Ishikawa (cell line): Measurements from ENCODE around the gene CEP250.

Experiments used
- CEBPB ChIP-seq: IDR thresholded peaks from 2 replicates; pipeline ENCODE4 v1.6.1; 2012
- CREB1 ChIP-seq: IDR thresholded peaks from 2 replicates; pipeline ENCODE4 v1.6.1; 2012; ENCODE audit warnings: low read depth
- EGR1 ChIP-seq: IDR thresholded peaks from 2 replicates; pipeline ENCODE4 v1.6.1; 2012
- EP300 ChIP-seq: IDR thresholded peaks from 2 replicates; pipeline ENCODE4 v1.6.1; 2012; ENCODE audit warnings: borderline replicate concordance
- FOXM1 ChIP-seq: IDR thresholded peaks from 2 replicates; pipeline ENCODE4 v1.6.1; 2012; ENCODE audit warnings: low read depth, borderline replicate concordance
- NFIC ChIP-seq: IDR thresholded peaks from 2 replicates; pipeline ENCODE4 v1.6.1; 2012
- RAD21 ChIP-seq: IDR thresholded peaks from 2 replicates; pipeline ENCODE4 v1.6.1; 2012; ENCODE audit warnings: low read depth
- REST ChIP-seq: IDR thresholded peaks from 2 replicates; pipeline ENCODE4 v1.6.1; 2012; ENCODE audit warnings: low read depth, mild to moderate bottlenecking
- TAF1 ChIP-seq: IDR thresholded peaks from 2 replicates; pipeline ENCODE4 v1.6.1; 2012; ENCODE audit warnings: low read depth, mild to moderate bottlenecking
- TCF12 ChIP-seq: IDR thresholded peaks from 2 replicates; pipeline ENCODE4 v1.6.1; 2012; ENCODE audit warnings: low read depth
- TEAD4 ChIP-seq: IDR thresholded peaks from 2 replicates; pipeline ENCODE4 v1.6.1; 2012
- YY1 ChIP-seq: IDR thresholded peaks from 2 replicates; pipeline ENCODE4 v1.6.1; 2012; ENCODE audit warnings: low read depth
- ZBTB7A ChIP-seq: IDR thresholded peaks from 2 replicates; pipeline ENCODE4 v1.6.1; 2012; ENCODE audit warnings: low read depth
- TF ChIP-seq, protein P1 (sequence below): IDR thresholded peaks from 2 replicates; pipeline ENCODE4 v1.6.1; 2012
- TF ChIP-seq, protein P2 (sequence below): IDR thresholded peaks from 2 replicates; pipeline ENCODE4 v1.6.1; 2012

CEP250 gene

DNA sequence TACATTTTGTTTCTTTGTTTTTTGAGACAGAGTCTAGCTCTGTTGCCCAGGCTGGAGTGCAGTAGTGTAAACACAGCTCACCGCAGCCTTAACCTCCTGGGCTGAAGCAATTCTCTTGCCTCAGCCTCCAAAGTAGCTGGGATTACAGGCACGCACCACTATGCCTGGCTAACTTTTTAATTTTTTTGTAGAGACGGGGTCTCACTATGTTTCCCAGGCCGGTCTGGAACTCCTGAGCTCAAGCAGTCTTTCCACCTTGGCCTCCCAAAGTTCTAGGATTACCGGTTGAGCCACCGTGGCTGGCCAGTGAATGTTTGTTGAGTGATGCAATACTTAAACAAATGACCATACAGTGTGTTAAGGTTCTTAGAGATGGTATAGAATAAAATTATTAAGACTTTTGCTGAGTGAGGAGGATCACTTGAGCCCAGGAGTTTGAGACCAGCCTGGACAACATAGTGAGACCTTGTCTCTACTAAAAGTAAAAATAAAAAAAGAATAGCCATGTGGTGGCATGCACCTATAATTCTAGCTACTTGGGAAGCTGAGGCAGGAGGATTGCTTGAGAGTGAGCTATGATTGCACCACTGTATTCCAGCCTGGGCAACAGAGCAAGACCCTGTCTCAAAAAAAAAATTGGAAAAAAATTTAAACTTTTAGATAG is 13.4 kb downstream of the CEP250 start:
- TF ChIP-seq CEBPB (peak; percentile 19; the same call in 1 of the 2 replicates), CREB1 (no peak)

DNA sequence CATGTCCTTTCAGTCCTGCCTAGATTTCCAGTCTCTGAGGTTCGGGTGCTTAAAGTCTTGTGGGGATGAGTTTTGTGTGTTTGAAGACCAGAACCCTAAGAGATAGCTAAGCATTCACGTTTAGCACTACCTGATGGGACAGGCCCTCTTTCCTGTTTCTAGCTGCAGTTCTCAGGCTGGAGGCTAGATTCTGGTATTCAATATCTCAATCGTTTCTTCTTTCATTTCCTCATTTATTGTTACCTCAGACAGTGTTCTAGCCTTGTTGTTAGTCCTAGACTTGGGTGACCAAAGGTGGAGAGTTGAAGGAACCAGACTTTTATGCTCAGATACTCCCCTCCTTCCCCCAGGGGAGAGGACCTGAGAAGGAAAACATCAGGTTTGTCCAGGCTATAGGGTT is 16.8 kb downstream of the CEP250 start:
- TF ChIP-seq TAF1 (no peak), REST (no peak), CEBPB (no peak), EGR1 (no peak), TEAD4 (no peak), ZBTB7A (no peak), RAD21 (no peak), NFIC (no peak), EP300 (no peak), FOXM1 (no peak), YY1 (no peak), TCF12 (no peak), CREB1 (no peak)
- TF ChIP-seq, protein P1, sequence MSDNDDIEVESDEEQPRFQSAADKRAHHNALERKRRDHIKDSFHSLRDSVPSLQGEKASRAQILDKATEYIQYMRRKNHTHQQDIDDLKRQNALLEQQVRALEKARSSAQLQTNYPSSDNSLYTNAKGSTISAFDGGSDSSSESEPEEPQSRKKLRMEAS, result no peak
- TF ChIP-seq, protein P2, sequence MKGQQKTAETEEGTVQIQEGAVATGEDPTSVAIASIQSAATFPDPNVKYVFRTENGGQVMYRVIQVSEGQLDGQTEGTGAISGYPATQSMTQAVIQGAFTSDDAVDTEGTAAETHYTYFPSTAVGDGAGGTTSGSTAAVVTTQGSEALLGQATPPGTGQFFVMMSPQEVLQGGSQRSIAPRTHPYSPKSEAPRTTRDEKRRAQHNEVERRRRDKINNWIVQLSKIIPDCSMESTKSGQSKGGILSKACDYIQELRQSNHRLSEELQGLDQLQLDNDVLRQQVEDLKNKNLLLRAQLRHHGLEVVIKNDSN, result no peak

GRCh38 chr20:35473684-35474083 is 18.3 kb downstream of the CEP250 start:
- TF ChIP-seq CEBPB (no peak), EP300 (no peak), ZBTB7A (no peak), RAD21 (no peak), FOXM1 (no peak), TAF1 (no peak), REST (no peak), EGR1 (no peak), TCF12 (no peak), TEAD4 (no peak), CREB1 (no peak), NFIC (no peak), YY1 (no peak)
- TF ChIP-seq, protein P1, result no peak
- TF ChIP-seq, protein P2, result no peak

DNA sequence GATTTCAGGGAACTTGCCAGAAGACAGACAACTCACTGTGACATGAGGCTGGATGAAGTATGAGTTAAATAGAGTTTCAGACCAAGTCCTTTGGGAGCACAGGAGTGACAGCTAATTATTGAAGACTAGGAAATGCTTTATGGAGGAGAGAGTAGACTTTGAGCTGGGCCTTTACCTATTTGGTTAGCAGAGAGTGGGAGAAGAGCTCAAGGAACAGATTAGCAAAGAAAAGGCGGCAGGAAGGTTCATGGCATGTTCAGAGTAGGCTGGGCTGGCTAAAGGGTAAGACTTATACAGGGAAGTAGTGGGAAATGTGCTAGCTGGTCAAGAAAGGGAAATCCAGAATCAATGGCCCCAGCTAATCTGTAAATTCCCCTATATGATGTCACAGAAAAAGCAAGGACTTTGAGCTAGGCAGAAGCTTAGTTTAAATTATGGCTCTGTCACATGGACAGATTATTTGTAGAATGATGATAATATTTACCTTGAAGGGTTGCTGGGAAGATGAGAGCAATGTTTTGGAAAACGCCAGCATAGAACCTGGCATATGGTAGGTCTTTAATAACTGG is 19.0 kb downstream of the CEP250 start:
- TF ChIP-seq RAD21 (no peak), FOXM1 (no peak), TAF1 (no peak), ZBTB7A (no peak), EGR1 (no peak), TCF12 (no peak), CREB1 (no peak), NFIC (no peak), EP300 (no peak), REST (no peak)
- TF ChIP-seq, protein P1, result no peak
- TF ChIP-seq, protein P2, result no peak
